H1 (cell line): ENCODE measurements around the gene ADARB2. TPM values are rescaled to one million over a fixed set of nuclear protein-coding genes. Genes with fewer than 3 reads are reported as not detected.

Experiments
- HDAC2 ChIP-seq, 2 experiments: fragments of 300-600 bp in 1 of 2; sonication (generic) in 1 of 2; IDR thresholded peaks; 2 replicates each; pipeline ENCODE4 v1.6.1; 2011 to 2012; ENCODE audit warnings: low read depth in 2 of 2, low read length in 2 of 2, mild to moderate bottlenecking in 2 of 2, moderate library complexity in 2 of 2, borderline replicate concordance in 1 of 2, inconsistent platforms in 1 of 2
- polyA plus RNA-seq, 7 experiments: library from polyadenylated mRNA; depleted of rRNA in 3 of 7; stranded (reverse) in 5 of 7; unstranded in 2 of 7; fragments of >200 nt in 5 of 7; fragments of 200-250 nt in 2 of 7; gene quantifications; 1 replicate in 5 of 7; 2 replicates in 1 of 7; 4 replicates in 1 of 7; pipeline versions ENCODE4 v1.2.1 to v1.2.3, GENCODE V29; 2011 to 2013; ENCODE audit warnings: missing spikeins in 2 of 7, mixed read lengths in 2 of 7
- total RNA-seq: library from RNA; stranded (reverse); fragmentation: NEBNext Ultra II Directional; extraction: Animal tissue kit (Norgen Biotek cat#: 25700); gene quantifications from 2 replicates; pipeline ENCODE4 v1.2.1, GENCODE V29; 2021

Gene ADARB2
- total and polyA plus RNA-seq, 2 of the 8 experiments (the other 6 are each of a cell fraction or from before 2014, with no cell fraction given) = 2.2 to 2.8 TPM

DNA sequence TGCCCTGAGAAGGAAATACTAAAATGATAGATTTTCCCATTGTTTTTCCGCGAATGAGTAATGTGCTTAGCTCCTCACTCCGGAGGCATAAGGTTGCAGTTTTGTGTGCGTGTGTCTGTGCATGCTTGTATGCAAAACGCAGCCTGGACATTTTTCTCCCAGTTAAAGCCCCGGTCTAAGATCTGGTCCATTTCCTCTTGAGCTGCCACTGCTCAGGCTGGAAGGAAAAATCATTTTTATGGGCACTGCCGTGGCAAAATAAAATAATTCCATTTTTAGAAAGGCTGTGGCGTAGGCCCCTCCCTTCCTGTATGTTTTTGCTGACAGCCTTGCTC lies 420.5 kb downstream of the ADARB2 start (continued):
- TF ChIP-seq HDAC2 (IDR thresholded peaks at IDR 0.05; ENCODE audit: borderline replicate concordance in 1 of 2, low read depth in 2 of 2, low read length in 2 of 2) = no peak
